ENCODE results near the gene ACOT9.
"Not testable (repeated sequence)": the region's sequence is repeated elsewhere in the genome, so short reads cannot be mapped to it uniquely, and the experiment has no call there.

The ACOT9 gene

GRCh38 chrX:23765868-23766267, 22.8 kb upstream of the ACOT9 start:
- no peak for DNase-seq (ENCODE audit: low spot score)

- peak; percentile 80 for DNase-seq (ENCODE audit: low spot score)
Observed at GRCh38 chrX:23765449-23765848, 22.4 kb upstream of the ACOT9 start.

- DNase-seq (ENCODE audit: low spot score), result no peak
Observed at GRCh38 chrX:23764188-23764984, 21.3 kb upstream of the ACOT9 start.

GRCh38 chrX:23759821-23760220, 16.7 kb upstream of the ACOT9 start:
- no peak for DNase-seq (ENCODE audit: low spot score)

GRCh38 chrX:23756165-23756564, 13.1 kb upstream of the ACOT9 start:
- peak; percentile 65 for DNase-seq (ENCODE audit: low spot score)

GRCh38 chrX:23754664-23755063, 11.6 kb upstream of the ACOT9 start:
- DNase-seq (ENCODE audit: low spot score), result no peak

GRCh38 chrX:23752740-23753415, 9.8 kb upstream of the ACOT9 start:
- peak; percentile 25 for DNase-seq (ENCODE audit: low spot score)

GRCh38 chrX:23749576-23749975, 6.5 kb upstream of the ACOT9 start:
- DNase-seq (ENCODE audit: low spot score), result no peak

GRCh38 chrX:23749129-23749528, 6.1 kb upstream of the ACOT9 start:
- DNase-seq (ENCODE audit: low spot score), result no peak

GRCh38 chrX:23745786-23746185, 2.7 kb upstream of the ACOT9 start:
- DNase-seq (ENCODE audit: low spot score), result no peak

GRCh38 chrX:23743623-23743971, 521 bp upstream of the ACOT9 start:
- not testable (repeated sequence) for DNase-seq (ENCODE audit: low spot score)

GRCh38 chrX:23742174-23742696, 841 bp downstream of the ACOT9 start:
- peak; percentile 84 for DNase-seq (ENCODE audit: low spot score)

- no peak for DNase-seq (ENCODE audit: low spot score)
Observed at GRCh38 chrX:23737413-23737812, 5.7 kb downstream of the ACOT9 start.

- no peak for DNase-seq (ENCODE audit: low spot score)
Observed at GRCh38 chrX:23736030-23736429, 7.0 kb downstream of the ACOT9 start.

GRCh38 chrX:23732704-23733103, 10.4 kb downstream of the ACOT9 start:
- no peak for DNase-seq (ENCODE audit: low spot score)

- DNase-seq (ENCODE audit: low spot score), result no peak
Observed at GRCh38 chrX:23731951-23732350, 11.1 kb downstream of the ACOT9 start.

GRCh38 chrX:23729214-23729613, 13.9 kb downstream of the ACOT9 start:
- DNase-seq (ENCODE audit: low spot score), result no peak

GRCh38 chrX:23727206-23727605, 15.9 kb downstream of the ACOT9 start:
- no peak for DNase-seq (ENCODE audit: low spot score)

GRCh38 chrX:23726191-23726590, 16.9 kb downstream of the ACOT9 start:
- no peak for DNase-seq (ENCODE audit: low spot score)

GRCh38 chrX:23720117-23720677, 22.9 kb downstream of the ACOT9 start:
- DNase-seq (ENCODE audit: low spot score), result no peak

GRCh38 chrX:23705235-23705634, 37.8 kb downstream of the ACOT9 start:
- DNase-seq (ENCODE audit: low spot score), result no peak

- DNase-seq (ENCODE audit: low spot score), result no peak
Observed at GRCh38 chrX:23704673-23705206, 38.3 kb downstream of the ACOT9 start.

- DNase-seq (ENCODE audit: low spot score), result no peak
Observed at GRCh38 chrX:23699636-23700194, 43.4 kb downstream of the ACOT9 start.

Measured in RKO (cell line).